Breast epithelium (tissue), 4 donors: ENCODE results near the gene HOXB7. TPM values are rescaled to one million over a fixed set of nuclear protein-coding genes. Genes with fewer than 3 reads are reported as not detected.

Experiments used
- DNase-seq, 2 donors: peaks; one replicate each; pipeline ENCODE4 v3.0.0-alpha.2; 2019; ENCODE audit warnings: low spot score in 2 of 2
- H3K27ac ChIP-seq, 2 donors: fragments of 200-600 bp; sonication (generic) in 1 of 2; one replicate each; pipeline ENCODE4 v1.5.1; 2016 to 2019; ENCODE audit warnings: mild to moderate bottlenecking in 1 of 2
- H3K27me3 ChIP-seq, 2 donors: fragments of 200-600 bp; sonication (generic) in 1 of 2; one replicate each; pipeline versions ENCODE4 v1.5.1 to v1.6.0; 2017 to 2019; ENCODE audit warnings: control low read depth in 1 of 2, mild to moderate bottlenecking in 1 of 2
- H3K36me3 ChIP-seq: fragments of 200-600 bp; one replicate; pipeline ENCODE4 v1.5.1; 2019
- H3K4me1 ChIP-seq, 2 donors: fragments of 200-600 bp; sonication (generic); one replicate each; pipeline ENCODE4 v1.5.1; 2016 to 2019; ENCODE audit warnings: control low read depth in 1 of 2
- H3K4me3 ChIP-seq, 3 donors: fragments of 200-600 bp; sonication (generic); 1 replicate in 2 of 3; 2 replicates in 1 of 3; pipeline ENCODE4 v1.5.1; 2016 to 2019; ENCODE audit warnings: mild to moderate bottlenecking in 3 of 3, moderate library complexity in 2 of 3
- H3K9me3 ChIP-seq, 2 donors: fragments of 200-600 bp; sonication (generic) in 1 of 2; one replicate each; pipeline ENCODE4 v1.5.1; 2016 to 2019; ENCODE audit warnings: control low read depth in 1 of 2
- CTCF ChIP-seq, 3 donors: fragments of 450-650 bp; IDR thresholded peaks; one replicate each; pipeline ENCODE4 v1.5.1; 2016 to 2017; ENCODE audit warnings: antibody characterized with exemption in 3 of 3, mild to moderate bottlenecking in 3 of 3, moderate library complexity in 3 of 3
- POLR2A ChIP-seq: fragments of 450-650 bp; IDR thresholded peaks from one replicate; pipeline ENCODE4 v1.6.1; 2016; ENCODE audit warnings: antibody characterized with exemption, mild to moderate bottlenecking, moderate library complexity
- POLR2AphosphoS5 ChIP-seq, 3 donors: sonication (generic); formaldehyde crosslinking; IDR thresholded peaks; one replicate each; pipeline ENCODE4 v1.6.1; 2017; ENCODE audit warnings: antibody characterized with exemption in 3 of 3
- intact Hi-C: fragments of 100-400 bp; cut with DNase I; formaldehyde crosslinking; loops from one replicate; pipeline ENCODE4 v1.15.1; 2023; ENCODE audit warnings: low total_unique reads
- total RNA-seq, 3 donors: library from RNA; depleted of rRNA; stranded (reverse); fragments of >200 nt; gene quantifications; one replicate each; pipeline ENCODE4 v1.1.0, GENCODE V29; 2016

The HOXB7 gene
- total RNA-seq, 3 donors from 2014 or later: 1.5 to 16.8 (median 4.3) TPM

GRCh38 chr17:48615047-48615962 is 4.5 kb upstream of the HOXB7 start, which contains the start of gene HOXB8:
TSS of gene HOXB8 (minus strand) at chr17:48615292. CDS start at chr17:48614704, 588 bp downstream.
- H3K27ac ChIP-seq: no peak within 1 kb of the TSS
- no peaks in the 10 kb centered on the region for H3K4me1 ChIP-seq
- no peaks in the 10 kb centered on the region for H3K9me3 ChIP-seq
- H3K36me3 ChIP-seq: no peaks in the 10 kb centered on the region
- no peak for DNase-seq
- peaks cover 25 to 100% of the 10 kb centered on the region in 2 donors for H3K27me3 ChIP-seq
- intact Hi-C loops: no loop called here
- peak within 1 kb of the TSS; percentile 54 to 78 (median 68) for H3K4me3 ChIP-seq
- TF ChIP-seq POLR2A (no peak), POLR2AphosphoS5 (IDR thresholded peaks at IDR 0.05) (no peak), CTCF (IDR thresholded peaks at IDR 0.05) (no peak)

DNA sequence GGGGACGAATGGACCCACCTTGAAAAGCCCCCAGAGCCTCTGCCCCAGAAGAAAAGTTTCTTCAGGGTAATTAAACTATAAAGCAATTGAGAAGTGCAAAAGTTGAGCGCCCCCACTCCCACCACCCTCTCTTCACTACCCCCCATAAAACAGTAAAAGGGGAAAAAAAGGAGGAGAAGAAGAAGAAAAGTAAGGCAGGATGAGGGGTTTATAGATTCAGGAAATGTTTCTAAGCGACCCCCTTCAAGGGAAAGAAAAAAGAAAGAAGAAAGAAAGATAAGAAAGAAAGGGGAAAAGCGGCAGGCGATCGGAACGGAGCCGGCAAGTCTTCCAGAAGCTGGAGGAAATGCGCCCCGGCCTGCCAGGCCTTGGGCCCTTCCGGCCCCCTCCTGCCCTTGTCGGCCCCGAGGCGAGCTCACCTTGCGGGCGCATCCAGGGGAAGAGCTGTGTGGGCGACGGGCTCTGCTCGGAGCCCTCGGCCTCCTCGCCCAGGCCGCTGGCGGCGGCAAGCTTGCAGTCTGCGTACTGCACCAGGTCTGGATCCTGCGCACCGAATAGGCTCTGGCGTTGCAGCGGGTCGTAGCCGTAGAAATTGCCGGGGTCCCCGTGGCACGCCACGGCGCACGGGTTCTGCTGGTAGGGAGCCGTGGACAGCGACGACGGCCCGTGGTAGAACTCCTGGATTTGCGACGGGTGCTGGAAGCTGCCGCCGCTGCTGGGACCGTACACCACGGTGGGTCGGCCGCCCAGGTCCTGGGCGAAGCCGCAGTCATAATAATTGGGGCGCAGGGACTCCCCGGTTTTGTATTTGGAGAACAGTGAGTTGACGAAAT is 3.3 kb upstream of the HOXB7 start:
- intact Hi-C loops: no loop called here
- Histone ChIP-seq H3K4me1 (no peaks in the 10 kb centered on the region), H3K9me3 (no peaks in the 10 kb centered on the region), H3K36me3 (no peaks in the 10 kb centered on the region), H3K27me3 (peaks cover 19 to 100% of the 10 kb centered on the region in 2 donors), H3K27ac (no peak overlapping the region), H3K4me3 (peak overlapping the region; percentile 54 to 78 (median 68))
- no peak for TF ChIP-seq POLR2AphosphoS5 (IDR thresholded peaks at IDR 0.05)
- no peak for TF ChIP-seq POLR2A
- no peak for TF ChIP-seq CTCF (IDR thresholded peaks at IDR 0.05)
- no peak for DNase-seq

GRCh38 chr17:48612854-48613691 is 2.3 kb upstream of the HOXB7 start:
- intact Hi-C loops: no loop called here
- Histone ChIP-seq H3K4me1 (no peaks in the 10 kb centered on the region), H3K4me3 (peak overlapping the region; percentile 54 to 78 (median 68)), H3K36me3 (no peaks in the 10 kb centered on the region), H3K27me3 (peaks cover 19 to 99% of the 10 kb centered on the region in 2 donors), H3K27ac (peak overlapping the region in 1 of 2 donors; percentile 48), H3K9me3 (no peaks in the 10 kb centered on the region)
- TF ChIP-seq POLR2AphosphoS5 (IDR thresholded peaks at IDR 0.05): no peak
- peak in 1 of 3 donors; percentile 34 for TF ChIP-seq CTCF (IDR thresholded peaks at IDR 0.05)
- no peak for DNase-seq

GRCh38 chr17:48612456-48612853 is 1.6 kb upstream of the HOXB7 start:
- Histone ChIP-seq H3K9me3 (no peaks in the 10 kb centered on the region), H3K36me3 (no peaks in the 10 kb centered on the region), H3K4me1 (no peaks in the 10 kb centered on the region), H3K4me3 (peak overlapping the region; percentile 54 to 78 (median 68)), H3K27ac (no peak overlapping the region), H3K27me3 (peaks cover 19 to 97% of the 10 kb centered on the region in 2 donors)
- intact Hi-C loops: no loop called here
- no peak for TF ChIP-seq POLR2A
- TF ChIP-seq POLR2AphosphoS5 (IDR thresholded peaks at IDR 0.05): no peak
- no peak for DNase-seq
